Limb (tissue), 2 donors: ENCODE data around the gene FAM221A.
"Not testable (repeated sequence)": the region's sequence is repeated elsewhere in the genome, so short reads cannot be mapped to it uniquely, and the experiment has no call there.

Source experiments
- DNase-seq, 2 donors: peaks; one replicate each; pipeline ENCODE4 v3.0.0-alpha.2; 2016; ENCODE audit errors: extremely low spot score in 2 of 2

Gene FAM221A

GRCh38 chr7:23679898-23680413 is at the start of gene FAM221A:
Gene FAM221A, plus strand, starts transcription at chr7:23680199. Its CDS starts 20 bp downstream, at chr7:23680219.
- peak; percentile 85 to 92 for DNase-seq

- DNase-seq, result no peak
Observed at GRCh38 chr7:23633417-23633816, 46.6 kb upstream of the FAM221A start.

- DNase-seq, result no peak
Observed at GRCh38 chr7:23645822-23646221, 34.2 kb upstream of the FAM221A start.

GRCh38 chr7:23653942-23654341 is 26.1 kb upstream of the FAM221A start:
- no peak for DNase-seq

- DNase-seq, result no peak
Observed at GRCh38 chr7:23654508-23654907, 25.5 kb upstream of the FAM221A start.

GRCh38 chr7:23655433-23655832 is 24.6 kb upstream of the FAM221A start:
- no peak for DNase-seq

GRCh38 chr7:23658831-23659427 is 21.1 kb upstream of the FAM221A start:
- DNase-seq, result no peak

GRCh38 chr7:23661385-23661784 is 18.6 kb upstream of the FAM221A start:
- no peak for DNase-seq

GRCh38 chr7:23662124-23662983 is 17.6 kb upstream of the FAM221A start:
- peak in 1 of 2 donors; percentile 12 for DNase-seq

- no peak for DNase-seq
Observed at GRCh38 chr7:23662984-23663313, 17.1 kb upstream of the FAM221A start.

GRCh38 chr7:23664122-23664521 is 15.9 kb upstream of the FAM221A start:
- no peak for DNase-seq

- no peak for DNase-seq
Observed at GRCh38 chr7:23672033-23672432, 8.0 kb upstream of the FAM221A start.

- DNase-seq, result peak; percentile 49 to 73
Observed at GRCh38 chr7:23680414-23681405, 711 bp downstream of the FAM221A start.

GRCh38 chr7:23684041-23684440 is 4.0 kb downstream of the FAM221A start:
- DNase-seq, result not testable (repeated sequence)

GRCh38 chr7:23685731-23686130 is 5.7 kb downstream of the FAM221A start:
- no peak for DNase-seq

GRCh38 chr7:23687011-23687410 is 7.0 kb downstream of the FAM221A start:
- no peak for DNase-seq

- no peak for DNase-seq
Observed at GRCh38 chr7:23689165-23689564, 9.2 kb downstream of the FAM221A start.

- no peak for DNase-seq
Observed at GRCh38 chr7:23691320-23691719, 11.3 kb downstream of the FAM221A start.

GRCh38 chr7:23693224-23693623 is 13.2 kb downstream of the FAM221A start:
- no peak for DNase-seq

GRCh38 chr7:23696916-23697441 is 17.0 kb downstream of the FAM221A start:
- DNase-seq, result peak; percentile 5 to 58

GRCh38 chr7:23698822-23699221 is 18.8 kb downstream of the FAM221A start:
- no peak for DNase-seq
